Measurements from ENCODE around the gene CES1.
"Not testable (repeated sequence)": the region's sequence is repeated elsewhere in the genome, so short reads cannot be mapped to it uniquely, and the experiment has no call there.

Gene CES1

GRCh38 chr16:55830658-55831294 lies 2.1 kb downstream of the CES1 start:
- DNase-seq (ENCODE audit: low spot score) = no peak

DNA sequence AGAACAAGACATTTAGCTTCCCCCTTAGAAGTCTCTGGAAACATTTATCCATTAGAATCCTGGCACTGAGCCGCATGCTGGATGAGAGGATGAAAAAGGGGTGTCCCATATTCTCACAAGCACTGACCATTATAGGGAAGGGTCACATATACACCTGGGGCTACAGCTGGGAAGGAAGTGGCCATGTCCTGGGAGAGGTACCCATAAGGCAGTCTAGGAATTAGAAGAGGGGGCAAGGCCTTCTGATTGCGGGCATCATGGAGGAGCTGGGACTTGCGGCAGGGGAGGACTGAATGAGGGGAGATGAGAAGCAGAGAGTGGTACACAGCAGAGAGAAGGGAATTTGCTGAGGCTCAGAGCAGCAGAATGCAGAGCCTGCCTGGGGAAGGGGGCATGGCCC lies 3.7 kb downstream of the CES1 start:
- not testable (repeated sequence) for DNase-seq (ENCODE audit: low spot score)

DNA sequence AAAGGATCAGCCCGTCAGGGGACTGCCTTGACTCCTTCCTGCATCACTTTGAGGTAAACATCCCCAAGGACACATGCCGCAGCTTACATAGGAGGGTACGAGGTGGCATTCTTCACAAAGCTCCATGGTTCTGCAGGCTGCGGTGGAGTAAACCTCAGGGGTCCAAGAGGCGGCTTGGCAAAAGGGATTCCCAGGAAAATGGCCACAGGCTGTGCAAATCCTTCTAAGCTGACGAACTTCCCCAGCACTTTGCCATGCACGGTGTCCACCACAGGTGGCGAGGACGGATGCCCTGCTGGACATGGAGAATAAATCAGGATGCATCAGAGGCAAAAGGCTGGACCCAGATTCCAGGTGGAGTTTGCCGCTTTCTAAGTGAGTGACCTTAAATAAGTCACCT lies 4.2 kb downstream of the CES1 start:
- no peak for DNase-seq (ENCODE audit: low spot score)

GRCh38 chr16:55825115-55825728 lies 7.7 kb downstream of the CES1 start:
- no peak for DNase-seq (ENCODE audit: low spot score)

- DNase-seq (ENCODE audit: low spot score) = no peak
These were observed 8.4 kb downstream of the CES1 start for GRCh38 chr16:55824473-55825000.

DNA sequence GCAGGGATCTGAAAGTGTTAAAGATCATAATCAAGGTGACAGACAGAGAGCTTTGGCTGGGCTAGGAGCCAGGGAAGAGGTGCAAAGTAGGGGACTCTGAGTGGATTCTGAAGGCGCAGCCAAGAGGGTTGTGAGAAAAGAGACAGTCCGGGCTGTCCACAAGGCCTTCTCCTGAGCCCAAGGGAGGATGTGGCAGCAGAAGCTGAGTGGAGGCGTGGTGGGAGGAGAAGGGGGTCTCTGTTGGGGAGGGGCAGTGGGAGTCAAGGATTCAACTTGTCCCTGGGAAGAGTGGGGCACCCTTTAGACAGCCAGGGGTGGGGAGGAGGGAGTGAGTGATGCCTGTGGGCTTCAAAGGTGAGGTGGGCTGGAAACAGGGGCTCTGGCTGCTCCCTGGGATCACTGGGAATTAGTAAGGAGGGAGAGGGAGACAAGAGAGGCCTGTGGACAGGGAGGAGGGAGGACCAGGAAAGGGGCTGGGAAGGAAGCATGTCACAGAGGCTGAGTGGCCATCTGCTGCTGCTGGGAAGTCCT lies 10.6 kb downstream of the CES1 start:
- DNase-seq (ENCODE audit: low spot score) = no peak

- DNase-seq (ENCODE audit: low spot score) = no peak
These were observed 11.7 kb downstream of the CES1 start for GRCh38 chr16:55821210-55821609.

GRCh38 chr16:55820615-55821014 lies 12.3 kb downstream of the CES1 start:
- DNase-seq (ENCODE audit: low spot score) = no peak

DNA sequence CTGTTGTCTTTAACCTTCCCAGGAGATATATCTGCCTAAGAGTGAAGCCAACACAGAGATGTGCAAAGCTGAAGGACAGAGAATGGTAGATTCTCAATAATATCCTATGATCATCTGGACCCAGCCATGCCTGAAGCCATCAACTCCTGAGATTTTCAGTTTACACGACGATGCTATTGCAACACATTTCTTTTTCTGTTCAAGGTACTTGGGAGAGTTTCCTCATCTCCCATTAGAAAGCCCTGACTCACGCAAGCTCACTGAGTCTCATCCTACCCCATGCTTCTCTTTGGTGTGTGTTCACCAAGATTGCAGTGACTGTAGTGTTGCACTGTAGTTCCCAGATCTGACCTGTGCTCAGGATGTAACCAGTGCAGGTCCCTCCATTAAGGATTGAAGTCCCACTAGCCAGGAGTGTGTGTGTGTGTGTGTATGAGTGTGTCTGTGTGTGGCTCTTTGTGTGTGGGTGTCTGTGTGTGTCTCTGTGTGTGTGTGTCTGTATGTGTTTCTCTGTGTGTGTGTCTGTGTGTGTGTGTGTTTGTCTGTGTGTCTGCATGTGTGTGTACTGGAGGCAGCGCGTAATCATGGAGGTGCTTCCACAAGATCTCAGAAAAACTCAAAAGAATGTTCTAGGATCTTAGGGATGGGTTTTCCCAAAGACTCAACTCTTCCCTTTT lies 15.5 kb downstream of the CES1 start:
- DNase-seq (ENCODE audit: low spot score) = no peak

DNA sequence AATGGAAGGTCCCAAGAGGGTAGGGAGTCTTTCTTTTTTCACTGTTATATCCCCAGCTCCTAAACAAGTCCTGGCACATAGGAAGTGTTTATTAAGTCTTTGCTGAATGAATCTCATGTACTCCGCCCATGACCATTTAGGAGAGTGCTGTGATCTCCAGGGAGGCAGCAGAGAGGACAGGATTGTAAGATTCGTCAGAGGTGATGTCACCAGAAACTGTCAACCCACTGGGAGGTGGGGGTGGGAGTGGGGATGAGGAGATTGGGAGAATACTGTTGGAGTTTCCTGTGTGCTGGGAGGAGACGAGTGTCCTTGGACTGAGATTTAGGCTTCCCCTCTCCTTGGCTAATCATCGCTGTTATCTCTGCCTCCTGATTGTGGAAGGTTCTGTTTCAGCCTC lies 16.7 kb downstream of the CES1 start:
- DNase-seq (ENCODE audit: low spot score) = not testable (repeated sequence)

DNA sequence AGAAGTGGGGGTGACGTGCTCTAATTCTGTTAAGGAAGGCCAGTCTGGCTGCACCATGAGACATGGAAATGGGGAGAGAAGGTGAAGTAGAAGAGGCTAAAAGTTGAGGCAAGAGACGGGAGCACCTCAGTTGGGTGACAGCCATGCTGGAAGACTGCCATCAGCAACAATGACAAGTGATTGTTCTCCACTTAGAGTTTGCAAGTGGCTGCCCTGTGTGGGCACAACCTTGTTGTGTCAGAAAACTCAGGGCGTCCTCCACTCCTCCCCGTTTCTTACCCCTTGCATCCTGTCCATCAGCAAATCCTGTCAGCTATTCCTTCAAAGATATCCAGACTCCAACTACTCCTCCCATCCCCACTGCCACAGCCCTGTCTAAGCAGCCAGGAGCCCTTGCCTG lies 17.6 kb downstream of the CES1 start:
- no peak for DNase-seq (ENCODE audit: low spot score)

- DNase-seq (ENCODE audit: low spot score) = not testable (repeated sequence)
These were observed 18.7 kb downstream of the CES1 start for GRCh38 chr16:55814174-55814573.

GRCh38 chr16:55813730-55814129 lies 19.2 kb downstream of the CES1 start:
- not testable (repeated sequence) for DNase-seq (ENCODE audit: low spot score)

GRCh38 chr16:55812951-55813350 lies 19.9 kb downstream of the CES1 start:
- DNase-seq (ENCODE audit: low spot score) = no peak

GRCh38 chr16:55811811-55812210 lies 21.1 kb downstream of the CES1 start:
- DNase-seq (ENCODE audit: low spot score) = no peak

DNA sequence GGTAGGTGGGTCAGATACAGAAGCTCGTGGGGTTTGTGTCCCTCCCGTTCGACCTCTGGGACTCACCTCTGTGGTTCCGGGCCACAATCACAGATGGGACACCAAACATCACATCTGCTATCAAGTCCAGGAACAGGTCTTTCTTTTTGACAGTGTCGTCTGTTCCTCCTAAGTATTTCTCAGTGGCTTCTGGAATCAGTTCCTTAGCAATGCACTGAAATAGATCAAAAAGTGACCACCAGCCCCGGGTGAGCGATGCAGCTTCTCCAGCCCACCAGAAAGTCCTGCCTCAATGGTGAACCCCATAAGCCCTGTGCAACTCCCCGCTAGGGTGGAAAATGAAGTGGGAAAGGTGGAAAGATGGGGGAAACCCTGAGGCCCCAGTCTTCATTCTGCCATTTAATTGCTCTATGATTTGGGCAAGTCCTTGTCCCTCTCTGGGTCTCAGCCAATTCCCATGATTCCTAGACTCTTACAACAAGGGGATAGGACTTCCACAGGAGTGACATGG lies 22.4 kb downstream of the CES1 start:
- DNase-seq (ENCODE audit: low spot score) = no peak

- DNase-seq (ENCODE audit: low spot score) = no peak
These were observed 23.0 kb downstream of the CES1 start for GRCh38 chr16:55809851-55810250.

- no peak for DNase-seq (ENCODE audit: low spot score)
These were observed 23.5 kb downstream of the CES1 start for GRCh38 chr16:55809386-55809785.

DNA sequence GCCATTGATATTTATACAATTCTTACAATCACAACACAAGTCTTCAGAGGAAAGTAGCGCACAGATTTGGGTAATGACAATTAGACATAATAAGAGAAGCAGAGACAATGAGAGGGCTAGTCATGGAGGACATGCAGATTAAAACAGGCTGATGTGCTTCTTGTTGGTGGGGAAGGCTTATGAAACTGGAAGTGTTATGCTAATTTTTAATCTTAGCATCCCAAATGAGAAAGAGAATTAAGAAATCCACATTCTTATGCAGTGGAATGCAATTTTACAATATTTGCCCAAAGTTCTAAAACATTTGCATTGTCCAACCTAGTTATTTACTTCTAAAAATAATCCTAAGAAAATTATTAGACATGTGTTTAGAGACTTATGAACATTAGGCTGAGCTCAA lies 24.6 kb downstream of the CES1 start:
- DNase-seq (ENCODE audit: low spot score) = not testable (repeated sequence)

GRCh38 chr16:55805104-55805503 lies 27.8 kb downstream of the CES1 start:
- DNase-seq (ENCODE audit: low spot score) = not testable (repeated sequence)

- not testable (repeated sequence) for DNase-seq (ENCODE audit: low spot score)
These were observed 29.2 kb downstream of the CES1 start for GRCh38 chr16:55803681-55804080.

DNA sequence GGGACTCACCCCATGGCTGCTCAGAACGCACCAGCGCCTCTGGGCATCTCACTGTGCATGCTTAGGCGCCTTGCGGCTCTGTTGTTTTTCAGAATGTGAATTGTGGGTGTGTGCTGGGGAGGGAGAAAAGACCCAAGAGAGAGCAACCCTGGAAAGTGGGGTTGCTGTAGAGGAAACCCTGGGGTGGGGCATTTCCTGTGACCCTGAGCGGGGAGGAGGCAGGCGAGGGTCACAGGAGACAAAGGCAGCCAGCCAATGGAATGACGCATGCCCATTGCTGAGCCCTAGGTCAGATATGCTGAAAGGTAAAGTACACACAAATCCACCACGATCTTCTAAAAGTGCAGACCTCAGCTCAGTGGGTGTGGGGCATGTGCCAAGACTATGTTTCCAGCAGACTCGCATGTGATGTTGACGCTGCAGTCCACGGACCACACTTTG lies 39.9 kb downstream of the CES1 start:
- DNase-seq (ENCODE audit: low spot score) = not testable (repeated sequence)

DNA sequence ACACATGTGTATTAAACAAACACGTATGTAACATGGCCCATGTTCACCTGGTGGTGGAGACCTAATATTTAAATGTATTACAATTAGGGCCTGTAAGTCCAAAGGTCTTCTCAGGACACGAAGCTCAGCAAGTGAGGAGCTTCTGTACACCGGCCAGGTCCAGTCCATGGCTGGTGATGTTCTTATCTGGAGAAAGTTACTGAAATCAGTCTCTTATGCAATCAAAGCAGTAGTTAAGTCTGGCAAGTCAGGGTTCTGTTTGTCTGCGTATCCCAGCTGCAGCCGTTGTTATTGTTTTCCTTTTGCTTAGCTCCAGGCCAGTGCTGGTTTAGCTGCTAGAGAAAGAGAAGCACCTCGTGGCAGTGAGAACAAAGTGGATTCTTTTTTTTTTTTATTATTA lies 41.4 kb downstream of the CES1 start:
- DNase-seq (ENCODE audit: low spot score) = not testable (repeated sequence)
